GM21723 (cell line): ENCODE measurements around the gene DIP2C.
"Not testable (repeated sequence)": the region's sequence is repeated elsewhere in the genome, so short reads cannot be mapped to it uniquely, and the experiment has no call there.

Experiments
- ATAC-seq: cut with Tn5 transposase; IDR thresholded peaks from one replicate; pipeline ENCODE4 v1.9.1; 2021; ENCODE audit warnings: mild to moderate bottlenecking, moderate library complexity; ENCODE audit not compliant: unreplicated experiment

DIP2C gene

DNA sequence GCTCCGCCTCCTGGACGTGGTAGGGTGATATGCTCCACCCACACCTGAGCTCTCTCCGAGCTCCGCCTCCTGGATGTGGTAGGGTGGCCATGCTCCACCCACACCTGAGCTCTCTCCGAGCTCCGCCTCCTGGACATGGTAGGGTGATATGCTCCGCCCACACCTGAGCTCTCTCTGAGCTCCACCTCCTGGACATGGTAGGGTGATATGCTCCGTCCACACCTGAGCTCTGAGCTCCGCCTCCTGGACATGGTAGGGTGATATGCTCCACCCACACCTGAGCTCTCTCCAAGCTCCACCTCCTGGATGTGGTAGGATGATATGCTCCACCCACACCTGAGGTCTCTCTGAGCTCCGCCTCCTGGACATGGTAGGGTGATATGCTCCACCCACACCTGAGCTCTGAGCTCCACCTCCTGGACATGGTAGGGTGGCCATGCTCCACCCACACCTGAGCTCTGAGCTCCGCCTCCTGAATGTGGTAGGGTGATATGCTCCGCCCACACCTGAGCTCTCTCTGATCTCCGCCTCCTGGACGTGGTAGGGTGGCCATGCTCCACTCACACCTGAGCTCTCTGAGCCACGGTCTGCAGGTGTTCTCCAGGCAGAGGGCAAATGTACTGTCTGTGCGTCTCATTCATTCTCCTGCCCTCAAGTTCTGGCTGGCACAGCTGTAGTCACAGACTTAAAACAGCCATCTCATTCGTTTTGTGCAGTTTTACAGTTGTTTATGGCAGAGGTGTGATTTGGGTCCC is 252.4 kb downstream of the DIP2C start:
- no peak for ATAC-seq

DNA sequence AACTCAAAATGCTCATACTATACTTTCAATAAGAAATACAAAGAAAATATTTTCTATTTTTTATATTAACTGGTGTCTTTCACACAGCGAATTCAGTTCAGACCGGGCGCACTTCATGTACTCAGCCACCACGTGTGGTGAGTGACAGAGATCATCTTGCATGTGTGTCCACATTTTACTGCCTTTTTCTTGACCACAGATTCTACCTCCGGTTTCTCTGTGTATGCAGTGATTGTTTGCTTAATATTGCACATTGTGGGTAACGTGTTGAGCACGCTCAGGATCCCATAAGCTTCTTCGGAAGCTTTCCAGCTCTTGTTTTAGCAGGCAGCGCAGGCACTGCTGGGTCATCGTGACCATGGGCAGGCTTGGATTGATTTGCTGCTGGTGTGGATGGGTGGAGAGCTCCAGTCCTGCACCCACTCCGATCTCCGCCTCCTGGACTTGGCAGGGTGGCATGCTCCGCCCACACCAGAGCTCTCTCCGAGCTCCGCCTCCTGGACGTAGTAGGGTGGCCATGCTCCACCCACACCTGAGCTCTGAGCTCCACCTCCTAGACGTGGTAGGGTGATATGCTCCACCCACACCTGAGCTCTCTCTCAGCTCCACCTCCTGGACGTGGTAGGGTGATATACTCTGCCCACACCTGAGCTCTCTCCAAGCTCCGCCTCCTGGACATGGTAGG is 253.3 kb downstream of the DIP2C start:
- no peak for ATAC-seq

- no peak for ATAC-seq
These were observed 254.1 kb downstream of the DIP2C start for GRCh38 chr10:435397-435796.

- ATAC-seq, result no peak
These were observed 259.8 kb downstream of the DIP2C start for GRCh38 chr10:429696-430095.

DNA sequence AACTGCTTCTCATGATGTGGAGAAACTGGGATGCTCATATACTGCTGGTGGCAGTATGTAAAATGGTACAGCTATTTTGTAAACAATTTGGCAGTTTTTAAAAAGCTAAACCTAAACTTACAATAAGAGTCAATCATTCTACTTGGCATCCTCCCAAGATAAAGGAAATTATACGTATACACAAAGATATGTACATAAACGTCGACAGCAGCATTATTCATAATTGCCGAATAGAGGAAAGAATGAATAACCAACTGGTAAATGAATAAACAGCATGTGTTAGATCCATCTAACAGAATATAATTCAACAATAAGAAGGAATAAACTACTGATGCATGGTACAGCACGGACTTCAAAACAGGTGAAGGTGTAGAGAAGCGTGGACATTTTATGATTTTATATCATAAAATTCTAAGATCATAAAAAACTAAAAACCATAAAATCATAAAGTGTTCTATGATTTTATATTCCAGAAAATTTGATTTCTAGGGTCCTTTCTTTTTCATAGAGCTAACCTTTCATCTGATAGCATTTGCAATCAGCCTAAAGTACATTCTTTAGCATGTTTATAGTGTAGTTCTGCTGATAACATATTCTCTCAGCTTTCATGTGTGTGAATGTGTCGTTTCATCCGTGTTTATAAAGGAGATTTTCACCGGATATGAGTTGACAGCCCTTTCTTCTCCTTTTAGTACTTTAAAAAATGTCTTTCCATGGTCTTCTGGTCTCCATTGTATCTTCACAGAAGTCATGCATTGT is 261.5 kb downstream of the DIP2C start:
- no peak for ATAC-seq

- not testable (repeated sequence) for ATAC-seq
These were observed 264.1 kb downstream of the DIP2C start for GRCh38 chr10:425365-425764.

DNA sequence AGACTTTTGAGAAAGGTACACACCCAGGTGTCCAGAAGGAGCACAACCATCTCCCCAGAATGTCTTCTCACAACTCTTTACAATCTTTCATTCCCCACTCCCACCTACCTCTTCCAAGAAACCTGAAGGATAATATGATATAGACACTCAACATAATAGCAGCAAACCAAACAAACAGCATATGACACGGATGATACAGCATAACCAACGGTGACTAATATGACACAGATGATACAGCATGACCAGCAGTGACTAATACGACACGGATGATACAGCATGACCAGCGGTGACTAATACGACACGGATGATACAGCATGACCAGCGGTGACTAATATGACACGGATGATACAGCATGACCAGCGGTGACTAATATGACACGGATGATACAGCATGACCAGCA is 264.7 kb downstream of the DIP2C start:
- not testable (repeated sequence) for ATAC-seq

DNA sequence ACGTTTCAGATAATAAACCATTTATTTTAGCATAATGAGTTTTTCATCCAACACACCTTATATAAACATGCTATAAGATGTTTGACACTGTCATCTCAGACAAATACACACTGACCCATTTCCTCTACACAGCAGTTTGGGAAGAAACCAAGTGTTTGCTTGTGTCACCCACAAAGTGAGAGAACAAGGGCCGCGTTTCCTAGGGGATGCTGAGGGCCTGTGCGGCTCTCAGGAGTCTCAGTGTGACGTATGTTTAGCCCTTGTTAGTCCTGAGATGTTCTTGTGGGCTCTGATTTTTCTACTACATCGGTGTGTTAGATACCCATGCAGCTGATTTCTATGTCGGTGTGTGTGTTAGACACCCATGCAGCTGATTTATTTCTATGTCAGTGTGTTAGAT is 266.3 kb downstream of the DIP2C start:
- ATAC-seq, result no peak

DNA sequence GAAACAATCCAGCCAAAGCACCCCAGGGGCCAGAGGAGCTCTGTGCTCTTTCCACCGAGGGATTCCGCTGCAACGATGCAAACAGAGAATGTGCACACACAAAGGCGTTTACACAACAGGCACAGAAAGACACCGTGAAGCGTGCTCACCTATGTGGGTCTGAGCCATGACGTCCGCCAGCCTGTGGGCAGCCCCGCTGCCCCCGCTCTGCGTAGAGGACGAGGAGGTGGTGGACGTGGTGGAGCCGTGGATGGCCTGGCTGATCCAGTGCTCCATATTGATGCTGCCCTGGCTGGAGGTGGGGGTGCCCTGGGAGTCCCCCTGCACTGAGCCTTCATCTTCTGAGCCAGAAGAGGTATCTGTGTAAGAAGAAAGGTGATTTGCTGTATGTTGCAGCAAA is 266.8 kb downstream of the DIP2C start:
- ATAC-seq, result no peak

DNA sequence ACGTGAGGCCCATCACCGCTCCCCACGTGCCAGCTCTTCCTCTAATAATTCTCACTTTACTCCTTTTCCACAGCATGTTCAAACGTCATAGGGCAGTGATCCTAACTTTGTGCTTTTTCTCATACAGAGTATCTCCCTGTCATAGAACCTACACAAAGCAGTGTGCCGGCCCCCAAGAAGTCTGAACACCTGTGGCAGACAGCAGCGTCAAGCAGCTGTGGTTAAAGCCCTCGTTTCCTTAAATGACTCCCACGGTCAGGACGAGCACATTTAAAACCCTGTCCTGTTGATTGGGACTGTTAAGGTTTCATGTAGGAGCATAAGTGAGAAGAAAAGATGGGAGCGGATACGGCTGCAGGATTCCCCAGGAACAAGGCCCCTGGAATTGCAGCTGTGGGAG is 267.2 kb downstream of the DIP2C start:
- no peak for ATAC-seq

DNA sequence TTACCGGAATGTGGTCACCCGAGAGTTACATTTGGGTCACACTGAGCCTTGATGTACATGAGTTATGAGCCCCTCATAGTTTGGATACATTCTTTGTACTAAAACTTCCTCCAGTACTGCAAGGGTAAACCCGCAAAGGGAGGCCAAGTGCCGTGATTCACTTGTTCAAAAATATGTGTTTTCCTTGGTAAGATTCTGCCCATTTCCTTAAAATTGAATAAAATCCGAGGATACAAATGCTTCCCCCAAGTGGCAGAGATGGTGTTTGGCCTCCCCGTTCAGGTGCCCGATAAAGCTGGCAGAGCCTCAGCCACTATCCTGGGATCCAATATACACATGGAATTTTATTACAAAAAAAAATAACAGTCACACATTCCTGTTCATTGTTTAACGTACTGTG is 268.3 kb downstream of the DIP2C start:
- no peak for ATAC-seq

- ATAC-seq, result no peak
These were observed 269.0 kb downstream of the DIP2C start for GRCh38 chr10:420154-421121.

GRCh38 chr10:418894-419293 is 270.6 kb downstream of the DIP2C start:
- no peak for ATAC-seq

- ATAC-seq, result no peak
These were observed 271.2 kb downstream of the DIP2C start for GRCh38 chr10:418226-418625.

GRCh38 chr10:416091-416515 is 273.4 kb downstream of the DIP2C start:
- no peak for ATAC-seq

GRCh38 chr10:413662-414071 is 275.8 kb downstream of the DIP2C start:
- no peak for ATAC-seq

- ATAC-seq, result no peak
These were observed 277.4 kb downstream of the DIP2C start for GRCh38 chr10:412109-412508.

DNA sequence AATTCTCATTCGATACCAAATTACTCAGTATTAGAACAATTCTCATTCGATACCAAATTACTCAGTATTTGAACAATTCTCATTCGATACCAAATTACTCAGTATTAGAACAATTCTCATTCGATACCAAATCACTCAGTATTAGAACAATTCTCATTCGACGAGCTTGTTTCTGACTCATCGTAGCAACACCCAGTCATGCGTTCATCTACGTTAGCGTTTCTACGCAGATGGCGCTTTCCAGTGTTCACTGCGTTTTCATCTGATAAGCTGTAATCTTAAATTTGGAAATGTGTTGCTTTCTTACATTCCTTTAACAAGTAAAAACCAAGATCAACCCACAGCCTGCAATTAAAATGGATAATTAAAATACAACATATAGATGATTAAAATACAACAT is 277.9 kb downstream of the DIP2C start:
- ATAC-seq, result no peak

- ATAC-seq, result no peak
These were observed 279.9 kb downstream of the DIP2C start for GRCh38 chr10:409408-410040.

DNA sequence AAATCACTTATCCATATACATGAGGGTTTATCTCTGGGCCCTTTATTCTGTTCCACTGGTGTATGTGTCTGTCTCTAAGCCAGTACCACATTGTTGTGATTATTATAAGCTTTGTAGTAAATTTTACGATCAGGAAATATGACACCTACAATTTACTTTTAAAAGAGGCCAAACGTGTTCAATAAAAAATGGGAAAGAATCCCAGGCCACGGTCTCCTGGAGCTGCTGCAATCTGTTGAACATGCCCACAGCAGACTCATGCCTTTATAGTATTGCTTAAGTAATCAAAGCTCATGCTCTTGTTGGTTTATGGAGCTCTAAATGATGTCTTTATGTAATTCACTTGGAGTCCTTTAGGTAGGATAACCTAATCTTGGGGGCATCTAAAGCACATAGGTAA is 281.2 kb downstream of the DIP2C start:
- ATAC-seq, result no peak
